GM11168 (cell line): ENCODE data around the gene PC.
"Not testable (repeated sequence)": the region's sequence is repeated elsewhere in the genome, so short reads cannot be mapped to it uniquely, and the experiment has no call there.

Experiments used
- in situ Hi-C: fragments of 300-500 bp; cut with MboI; formaldehyde crosslinking; loops from one replicate; pipeline ENCODE4 v1.12.0; 2022; ENCODE audit warnings: low sequenced_read_pairs; ENCODE audit not compliant: unreplicated experiment

The PC gene

DNA sequence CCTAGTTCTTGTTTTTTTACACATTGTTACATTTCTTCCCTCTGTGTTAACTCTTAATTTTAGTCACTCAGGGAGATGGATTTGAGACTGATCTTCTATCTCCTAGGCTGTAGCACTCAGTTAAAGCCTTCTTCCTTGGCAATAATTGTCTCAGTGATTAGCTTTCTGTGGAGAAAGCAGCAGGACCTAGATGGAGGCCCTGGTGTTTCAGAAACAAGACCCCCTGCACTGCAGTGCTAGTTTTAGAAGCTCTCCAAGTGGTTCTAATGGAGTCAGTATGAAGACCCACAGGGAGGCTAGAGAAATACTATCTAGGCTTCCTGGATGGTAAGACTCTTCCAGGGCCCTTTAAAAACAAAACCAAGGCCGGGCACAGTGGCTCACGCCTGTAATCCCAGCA is 4.1 kb upstream of the PC start:
- in situ Hi-C loops = no loop called here

GRCh38 chr11:66961691-66962213 is 3.6 kb upstream of the PC start:
- in situ Hi-C loops = not testable (repeated sequence)

- in situ Hi-C loops = no loop called here
Measured at GRCh38 chr11:66958956-66959274, 732 bp upstream of the PC start.

- in situ Hi-C loops = no loop called here
Measured at GRCh38 chr11:66957971-66958231, 282 bp downstream of the PC start.

- in situ Hi-C loops = no loop called here
Measured at GRCh38 chr11:66956689-66957290, 1.4 kb downstream of the PC start.

DNA sequence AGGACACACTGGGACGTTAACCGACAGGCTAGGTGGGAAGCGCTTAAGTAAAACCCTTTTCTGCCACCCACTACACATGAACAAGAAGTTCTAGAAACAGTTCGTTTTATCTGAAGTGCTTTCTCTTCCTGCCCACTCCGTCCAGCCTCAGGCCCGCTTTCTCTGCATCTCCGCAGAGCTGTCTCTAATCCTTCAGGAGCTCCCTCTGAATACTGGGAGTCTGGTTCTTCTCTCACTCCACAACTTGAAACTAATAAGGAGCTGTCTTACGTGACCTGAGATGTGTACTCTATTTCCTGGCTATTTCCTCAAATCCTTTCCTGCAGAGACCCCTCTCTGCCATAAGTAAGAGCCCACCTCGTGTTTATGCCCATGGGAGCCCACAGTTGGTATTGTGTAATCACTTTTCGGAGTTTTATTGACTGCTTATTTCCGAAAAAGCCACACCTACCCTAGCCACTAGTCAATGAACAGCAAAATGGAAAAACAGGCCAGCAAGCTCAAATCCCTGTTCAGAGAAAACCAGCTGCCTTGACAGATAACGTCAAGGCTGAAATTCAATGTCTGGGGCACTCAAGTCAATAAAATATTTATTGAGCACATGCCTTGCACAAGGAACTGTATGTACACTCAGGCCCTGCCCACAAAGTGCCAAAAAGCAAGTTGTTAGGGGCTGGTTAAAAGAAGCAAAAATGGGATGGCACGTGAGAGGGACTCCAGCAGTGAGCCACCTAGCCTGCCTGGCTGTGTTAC is 4.9 kb downstream of the PC start:
- in situ Hi-C loops = no loop called here

- in situ Hi-C loops = no loop called here
Measured at GRCh38 chr11:66951927-66952337, 6.3 kb downstream of the PC start.

DNA sequence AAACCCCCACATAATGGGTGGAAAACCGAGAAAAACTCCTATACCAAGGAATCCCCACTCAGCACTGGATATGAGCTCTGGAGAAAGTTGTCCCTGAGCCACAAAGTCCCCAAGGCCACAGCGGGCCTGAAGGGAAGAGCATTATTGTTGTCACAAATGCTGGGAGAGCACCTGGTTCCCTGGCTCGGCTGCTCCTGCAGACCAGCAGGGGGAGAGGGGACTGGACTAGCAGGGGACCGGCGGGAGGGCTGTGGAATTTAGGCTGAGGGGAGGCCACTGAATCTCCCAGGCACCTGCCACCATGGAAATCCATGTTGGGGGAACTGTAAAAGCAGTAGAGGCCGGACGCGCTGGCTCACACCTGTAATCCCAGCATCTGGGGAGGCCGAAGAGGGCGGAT is 7.0 kb downstream of the PC start:
- in situ Hi-C loops = no loop called here

DNA sequence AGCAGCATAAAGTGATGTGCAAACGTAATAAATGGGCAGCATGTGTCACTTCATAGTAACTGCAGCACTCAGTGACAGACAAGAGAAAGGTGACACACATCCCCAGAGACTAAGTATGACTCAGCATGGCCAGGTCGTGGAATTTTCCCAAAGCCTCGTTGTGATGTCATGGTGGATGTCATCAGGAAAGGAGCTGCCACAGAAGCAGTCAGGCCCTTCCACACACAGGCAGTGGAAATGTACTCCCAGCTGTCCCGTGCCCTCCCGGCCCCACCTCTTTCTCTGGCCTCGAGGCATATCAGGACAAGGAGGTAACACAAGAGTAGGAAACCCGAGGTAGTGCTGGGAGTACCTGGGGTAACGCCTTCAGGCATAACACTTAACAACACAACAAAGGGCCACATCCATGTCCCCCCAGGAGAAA is 8.1 kb downstream of the PC start:
- in situ Hi-C loops = no loop called here

DNA sequence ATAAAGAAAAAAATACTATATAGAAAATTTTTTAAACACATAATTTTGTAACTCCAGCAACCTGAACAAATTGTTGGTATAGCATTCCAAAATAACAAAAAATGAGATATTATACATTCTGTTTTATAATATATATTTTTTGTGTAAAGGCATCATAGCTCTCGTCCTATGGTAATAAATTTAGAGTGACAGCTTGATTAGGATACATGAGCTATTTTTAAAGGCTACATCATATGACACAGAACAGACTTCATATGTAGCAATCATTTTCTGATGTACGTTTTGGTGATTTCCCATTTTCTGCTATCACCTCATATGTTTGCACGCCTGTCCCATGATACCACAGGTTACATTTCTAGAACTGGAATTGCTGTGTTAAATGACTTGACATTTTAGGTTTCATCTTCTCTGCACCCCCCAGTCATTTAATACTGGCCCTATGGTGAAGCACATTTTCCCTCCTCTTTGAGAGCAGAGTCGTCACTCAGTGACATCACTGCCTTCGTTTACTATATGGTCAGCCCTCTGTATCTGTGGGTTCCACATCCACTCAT is 19.5 kb downstream of the PC start:
- in situ Hi-C loops = no loop called here

- in situ Hi-C loops = no loop called here
Measured at GRCh38 chr11:66937193-66937733, 20.9 kb downstream of the PC start.

DNA sequence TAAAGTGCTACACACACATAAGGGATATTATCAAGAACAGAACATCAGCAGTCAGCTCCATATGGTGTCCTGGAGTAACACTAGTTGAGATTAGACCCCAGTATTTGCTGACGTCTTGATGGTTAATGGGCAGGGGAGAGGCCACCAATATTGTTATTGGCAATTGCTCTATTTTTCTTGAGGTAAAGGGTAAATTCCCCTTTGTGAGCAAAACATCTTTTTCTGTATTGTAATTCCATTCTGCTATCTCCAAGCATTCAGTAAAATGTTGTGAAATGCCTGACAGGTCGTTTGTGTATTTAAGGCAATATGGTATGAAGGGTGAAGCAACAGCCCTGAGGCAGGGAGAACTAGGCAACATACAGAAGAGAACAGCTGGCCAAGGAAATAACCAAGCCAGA is 21.9 kb downstream of the PC start:
- in situ Hi-C loops = no loop called here

- in situ Hi-C loops = no loop called here
Measured at GRCh38 chr11:66934950-66935779, 23.0 kb downstream of the PC start.

GRCh38 chr11:66933531-66933930 is 24.7 kb downstream of the PC start:
- in situ Hi-C loops = no loop called here

GRCh38 chr11:66932543-66932942 is 25.6 kb downstream of the PC start:
- in situ Hi-C loops = no loop called here

DNA sequence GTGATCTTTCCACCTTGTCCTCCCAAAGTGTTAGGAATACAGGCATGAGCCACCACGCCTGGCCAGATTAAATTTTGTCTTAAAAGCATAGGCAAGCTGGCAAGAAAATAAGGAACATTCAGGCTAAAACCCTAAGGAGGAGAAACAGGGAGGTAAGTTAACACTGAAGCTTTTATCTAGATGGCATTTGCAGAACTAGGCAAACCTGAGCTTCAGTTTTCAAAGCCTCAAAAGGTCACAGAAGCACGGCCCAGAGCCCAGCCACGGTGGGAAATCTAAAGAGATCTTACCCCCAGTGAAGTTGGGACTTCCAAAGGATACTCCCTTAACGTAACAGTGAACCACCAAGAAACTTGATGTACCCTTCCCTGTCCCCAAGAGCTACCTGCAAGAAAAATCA is 28.4 kb downstream of the PC start:
- in situ Hi-C loops = no loop called here

GRCh38 chr11:66924272-66924671 is 33.9 kb downstream of the PC start:
- in situ Hi-C loops = no loop called here

GRCh38 chr11:66922551-66922950 is 35.6 kb downstream of the PC start:
- in situ Hi-C loops = no loop called here

GRCh38 chr11:66920978-66921784 is 37.0 kb downstream of the PC start:
- in situ Hi-C loops = no loop called here

- in situ Hi-C loops = no loop called here
Measured at GRCh38 chr11:66919923-66920322, 38.3 kb downstream of the PC start.
